ENCODE measurements around the gene MBD6. TPM values are rescaled to one million over a fixed set of nuclear protein-coding genes. Genes with fewer than 3 reads are reported as not detected.

Gene MBD6
- total and polyA plus RNA-seq, 2 experiments from 2014 or later, result 2.1 to 13.0 TPM

- Histone ChIP-seq H3K79me2 (ENCODE audit: insufficient read depth) (peaks cover 58% of the 10 kb centered on the region), H3K27me3 (replicated peaks; ENCODE audit: insufficient read depth) (no peaks in the 10 kb centered on the region), H3K27ac (no peak overlapping the region), H3K4me2 (ENCODE audit: unreplicated experiment) (peak overlapping the region; percentile 95), H3K9ac (peak overlapping the region; percentile 97), H3K9me3 (ENCODE audit: low read depth) (no peaks in the 10 kb centered on the region), H3K9me2 (ENCODE audit: insufficient read depth) (no peaks in the 10 kb centered on the region), H2AFZ (peak overlapping the region; percentile 96), H4K20me1 (ENCODE audit: insufficient read depth) (no peaks in the 10 kb centered on the region), H3F3A (ENCODE audit: insufficient read depth) (no peaks in the 10 kb centered on the region), H3K36me3 (ENCODE audit: low read depth) (peaks cover 14% of the 10 kb centered on the region), H3K4me1 (ENCODE audit: insufficient read depth) (peaks cover 21% of the 10 kb centered on the region), H3K4me3 (peak overlapping the region; percentile 88)
- DNase-seq, result no peak
- in situ Hi-C loops (cut with MboI), result no loop called here
- TF ChIP-seq EZH2phosphoT487 (IDR thresholded peaks at IDR 0.05; ENCODE audit: insufficient read depth, low read depth) (no peak), EZH2 (IDR thresholded peaks at IDR 0.05; ENCODE audit: insufficient read depth, poor library complexity, severe bottlenecking) (no peak)
- WGBS, 2 experiments (ENCODE audit: low coverage in 1 of 2, low lambda C conversion rate in 2 of 2, missing lambda C conversion rate in 2 of 2), result 55 to 59% methylated on average over 15 of the region's 15 CpGs
These were observed 23.3 kb downstream of the MBD6 start for GRCh38 chr12:57545809-57546437.

- peak within 1 kb of the TSS; percentile 96 for H2AFZ ChIP-seq
- peaks cover 52% of the 10 kb centered on the region for H3K79me2 ChIP-seq (ENCODE audit: insufficient read depth)
- no peaks in the 10 kb centered on the region for H4K20me1 ChIP-seq (ENCODE audit: insufficient read depth)
- peak within 1 kb of the TSS; percentile 38 for H3K27ac ChIP-seq
- peak within 1 kb of the TSS; percentile 97 for H3K9ac ChIP-seq
- whole genome bisulfite sequencing, 2 experiments (ENCODE audit: low coverage in 1 of 2, low lambda C conversion rate in 2 of 2, missing lambda C conversion rate in 2 of 2), result 1% methylated on average over 52 to 56 of the region's 56 CpGs
- no peaks in the 10 kb centered on the region for H3K27me3 ChIP-seq (replicated peaks; ENCODE audit: insufficient read depth)
- H3K4me1 ChIP-seq (ENCODE audit: insufficient read depth), result peaks cover 21% of the 10 kb centered on the region
- no peaks in the 10 kb centered on the region for H3K9me3 ChIP-seq (ENCODE audit: low read depth)
- in situ Hi-C loops (cut with MboI), result no loop called here
- TF ChIP-seq EZH2phosphoT487 (IDR thresholded peaks at IDR 0.05; ENCODE audit: insufficient read depth, low read depth) (no peak), EZH2 (IDR thresholded peaks at IDR 0.05; ENCODE audit: insufficient read depth, poor library complexity, severe bottlenecking) (no peak)
- peaks cover 7% of the 10 kb centered on the region for H3K36me3 ChIP-seq (ENCODE audit: low read depth)
- H3K4me3 ChIP-seq, result peak within 1 kb of the TSS; percentile 88
- peak; percentile 99 for DNase-seq
- H3K4me2 ChIP-seq (ENCODE audit: unreplicated experiment), result peak within 1 kb of the TSS; percentile 95
- H3F3A ChIP-seq (ENCODE audit: insufficient read depth), result no peaks in the 10 kb centered on the region
- no peaks in the 10 kb centered on the region for H3K9me2 ChIP-seq (ENCODE audit: insufficient read depth)
These were observed 24.0 kb downstream of the MBD6 start, which contains the start of gene DCTN2 for GRCh38 chr12:57546438-57547287. TSS of gene DCTN2 (minus strand) at chr12:57547192. CDS start at chr12:57547063, 129 bp downstream.

DNA sequence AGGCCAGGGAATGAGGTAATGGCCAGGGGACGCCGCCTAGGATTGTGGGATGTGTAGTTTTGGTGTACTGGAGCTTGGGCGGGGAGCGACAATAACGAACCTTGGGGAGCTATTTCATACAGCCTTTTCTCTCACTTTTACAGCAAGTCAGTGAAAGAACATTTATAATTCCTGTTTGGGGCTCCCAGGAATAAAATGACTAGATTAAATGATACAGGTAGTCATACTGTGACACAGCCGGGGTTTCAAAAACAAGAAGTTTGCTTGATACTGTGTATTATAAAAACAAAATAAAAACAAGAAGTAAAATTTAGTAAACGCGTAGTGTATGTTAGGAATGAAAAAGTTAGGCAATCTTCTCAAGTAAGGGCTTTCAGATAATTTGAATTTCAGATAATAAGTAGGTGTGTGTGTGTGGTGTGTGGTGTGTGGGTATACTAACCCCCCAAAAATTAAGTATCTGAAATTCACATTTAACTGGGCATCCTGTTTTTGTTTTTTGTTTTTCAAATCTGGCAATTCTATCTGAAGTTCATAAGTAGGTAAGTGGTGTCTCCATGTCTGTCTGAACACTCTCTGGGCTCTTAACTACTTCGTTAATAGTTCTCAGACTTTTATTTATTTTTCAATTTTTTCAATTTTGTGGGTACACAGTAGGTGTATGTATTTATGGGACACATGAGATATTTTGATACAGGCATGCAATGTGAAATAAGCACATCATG, 24.8 kb downstream of the MBD6 start:
- no peaks in the 10 kb centered on the region for H4K20me1 ChIP-seq (ENCODE audit: insufficient read depth)
- H3K4me1 ChIP-seq (ENCODE audit: insufficient read depth), result peaks cover 21% of the 10 kb centered on the region
- peak overlapping the region; percentile 70 for H3K4me2 ChIP-seq (ENCODE audit: unreplicated experiment)
- no peaks in the 10 kb centered on the region for H3K9me3 ChIP-seq (ENCODE audit: low read depth)
- peaks cover 3% of the 10 kb centered on the region; the same call in 1 of the 2 replicates for H3K36me3 ChIP-seq (ENCODE audit: low read depth)
- in situ Hi-C loops (cut with MboI), result no loop called here
- no peak overlapping the region for H3K27ac ChIP-seq
- DNase-seq, result no peak
- no peaks in the 10 kb centered on the region for H3F3A ChIP-seq (ENCODE audit: insufficient read depth)
- 12 to 13% methylated on average over 9 of the region's 9 CpGs for WGBS, 2 experiments (ENCODE audit: low coverage in 1 of 2, low lambda C conversion rate in 2 of 2, missing lambda C conversion rate in 2 of 2)
- H3K9ac ChIP-seq, result peak overlapping the region; percentile 97
- peak overlapping the region; percentile 96 for H2AFZ ChIP-seq
- H3K27me3 ChIP-seq (replicated peaks; ENCODE audit: insufficient read depth), result no peaks in the 10 kb centered on the region
- peak overlapping the region; percentile 88 for H3K4me3 ChIP-seq
- peaks cover 44% of the 10 kb centered on the region for H3K79me2 ChIP-seq (ENCODE audit: insufficient read depth)
- TF ChIP-seq EZH2phosphoT487 (IDR thresholded peaks at IDR 0.05; ENCODE audit: insufficient read depth, low read depth) (no peak), EZH2 (IDR thresholded peaks at IDR 0.05; ENCODE audit: insufficient read depth, poor library complexity, severe bottlenecking) (no peak)
- H3K9me2 ChIP-seq (ENCODE audit: insufficient read depth), result no peaks in the 10 kb centered on the region

GRCh38 chr12:57548013-57548315, 25.3 kb downstream of the MBD6 start:
- H3K27me3 ChIP-seq (replicated peaks; ENCODE audit: insufficient read depth), result no peaks in the 10 kb centered on the region
- no peaks in the 10 kb centered on the region for H3K9me3 ChIP-seq (ENCODE audit: low read depth)
- H4K20me1 ChIP-seq (ENCODE audit: insufficient read depth), result no peaks in the 10 kb centered on the region
- peaks cover 21% of the 10 kb centered on the region for H3K4me1 ChIP-seq (ENCODE audit: insufficient read depth)
- no peaks in the 10 kb centered on the region for H3F3A ChIP-seq (ENCODE audit: insufficient read depth)
- peaks cover 39% of the 10 kb centered on the region for H3K79me2 ChIP-seq (ENCODE audit: insufficient read depth)
- TF ChIP-seq EZH2phosphoT487 (IDR thresholded peaks at IDR 0.05; ENCODE audit: insufficient read depth, low read depth) (no peak), EZH2 (IDR thresholded peaks at IDR 0.05; ENCODE audit: insufficient read depth, poor library complexity, severe bottlenecking) (no peak)
- no peak overlapping the region for H3K4me3 ChIP-seq
- no peak overlapping the region for H3K27ac ChIP-seq
- H3K36me3 ChIP-seq (ENCODE audit: low read depth), result no peaks in the 10 kb centered on the region
- 65 to 68% methylated on average over 2 of the region's 2 CpGs for WGBS, 2 experiments (ENCODE audit: low coverage in 1 of 2, low lambda C conversion rate in 2 of 2, missing lambda C conversion rate in 2 of 2)
- no peak overlapping the region for H3K4me2 ChIP-seq (ENCODE audit: unreplicated experiment)
- no peaks in the 10 kb centered on the region for H3K9me2 ChIP-seq (ENCODE audit: insufficient read depth)
- no peak overlapping the region for H3K9ac ChIP-seq
- DNase-seq, result no peak
- no peak overlapping the region; the same call in 1 of the 2 replicates for H2AFZ ChIP-seq
- in situ Hi-C loops (cut with MboI), result no loop called here
